DMS 273 treated with DMSO at 0.1 percent for 48 hours (cell line): ENCODE results near the gene UFC1.
A peak's percentile ranks its signal among the peaks of the same experiment; 100 is the strongest.

Source experiments
- DNase-seq: peaks from one replicate; lab custom pipeline; 2025; lab: John Stamatoyannopoulos, UW

Gene UFC1

DNA sequence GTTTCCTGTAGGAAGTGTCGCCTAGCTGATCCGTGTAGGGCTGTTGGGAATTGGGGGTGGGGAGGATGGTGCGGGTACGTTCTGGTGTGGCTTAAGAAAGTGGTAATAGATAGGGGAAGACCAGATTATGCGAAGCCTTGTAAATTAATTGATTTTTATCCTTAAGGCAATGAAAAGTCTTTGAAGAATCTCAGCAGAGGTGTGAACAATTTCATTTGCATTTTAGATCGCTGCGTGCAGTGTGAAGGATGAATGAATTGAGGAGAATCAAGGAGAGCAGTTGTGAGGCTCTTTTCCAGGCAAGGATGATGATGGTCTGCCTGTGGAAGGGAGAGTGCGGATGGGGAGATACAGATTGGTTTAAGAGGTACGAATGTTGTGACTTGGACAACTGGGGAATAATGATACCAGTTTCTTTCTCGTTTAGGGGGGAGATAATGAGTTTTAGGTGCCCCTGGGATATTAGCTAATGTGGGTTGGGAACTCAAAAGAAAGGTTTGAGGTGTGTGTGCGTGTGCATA, 20.5 kb upstream of the UFC1 start:
- DNase-seq, result no peak

DNA sequence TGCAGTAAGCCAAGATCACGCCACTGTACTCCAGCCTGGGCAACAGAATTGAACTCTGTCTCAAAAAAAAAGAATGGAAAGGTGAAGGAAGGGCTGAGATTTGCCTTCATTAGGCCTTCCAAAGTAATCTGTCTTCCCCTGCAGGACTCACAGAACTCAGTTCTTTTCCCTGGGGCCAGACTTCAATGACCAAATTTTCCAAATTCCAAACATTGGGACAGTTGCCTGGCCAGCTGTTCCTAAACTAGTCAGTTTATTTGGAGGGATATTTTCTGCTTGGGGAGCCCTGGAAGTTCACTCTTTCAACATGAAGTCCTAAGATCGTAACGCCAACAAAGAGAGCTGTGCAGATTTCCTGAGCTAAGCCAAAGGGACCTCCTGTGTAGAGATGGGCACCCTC, 15.9 kb upstream of the UFC1 start:
- DNase-seq, result no peak

DNA sequence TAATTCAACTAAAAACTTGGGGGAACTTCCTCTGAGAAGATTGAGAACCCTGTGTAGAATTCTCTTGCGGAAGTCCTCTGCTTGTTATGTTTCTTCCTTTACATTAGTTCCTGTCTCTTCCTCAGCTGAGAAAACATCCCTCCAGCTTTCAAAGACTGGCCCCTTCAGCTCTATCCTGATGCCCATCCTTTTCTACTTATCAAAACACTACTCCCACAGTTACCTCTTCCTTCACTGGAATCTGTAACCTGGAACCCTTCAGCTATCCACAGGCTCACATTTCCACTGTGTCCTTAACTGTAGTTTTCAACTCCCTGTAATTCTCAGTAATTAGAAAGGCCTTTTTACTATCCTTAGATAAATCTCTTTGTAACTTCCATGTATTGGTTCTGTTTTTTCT, 15.3 kb upstream of the UFC1 start:
- no peak for DNase-seq

- DNase-seq, result no peak
These were observed 14.0 kb upstream of the UFC1 start for GRCh38 chr1:161139766-161140165.

DNA sequence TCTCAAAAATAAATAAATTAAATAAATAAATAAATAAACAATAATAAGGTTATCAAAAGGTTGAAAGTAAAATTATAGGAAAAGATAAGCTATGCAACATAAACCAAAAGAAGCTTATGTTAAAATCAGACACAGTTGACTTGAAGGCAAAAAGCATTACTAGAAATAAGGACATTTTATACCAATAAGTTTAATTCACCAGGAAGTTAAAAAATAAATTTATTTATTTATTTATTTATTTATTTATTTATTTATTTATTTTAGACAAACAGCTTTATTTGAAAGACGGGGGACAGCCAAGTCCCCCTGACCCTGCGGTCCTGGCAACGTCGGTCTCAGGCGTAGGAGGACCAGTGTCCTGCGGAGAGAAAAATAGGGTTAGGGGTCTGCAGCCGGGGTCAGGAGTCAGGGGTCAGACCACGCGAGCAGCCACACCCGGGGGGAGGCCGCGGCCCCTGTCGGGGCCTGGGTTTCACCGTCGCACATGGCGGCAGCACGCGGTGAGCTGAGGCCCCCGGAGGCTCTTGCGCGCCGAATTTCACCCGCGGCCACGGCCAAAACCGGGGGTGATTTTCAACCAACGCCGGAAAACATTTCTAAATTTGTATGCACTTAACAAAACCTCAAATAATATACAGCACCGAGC, 12.9 kb upstream of the UFC1 start:
- no peak for DNase-seq

GRCh38 chr1:161145832-161146231, 7.9 kb upstream of the UFC1 start:
- no peak for DNase-seq

DNA sequence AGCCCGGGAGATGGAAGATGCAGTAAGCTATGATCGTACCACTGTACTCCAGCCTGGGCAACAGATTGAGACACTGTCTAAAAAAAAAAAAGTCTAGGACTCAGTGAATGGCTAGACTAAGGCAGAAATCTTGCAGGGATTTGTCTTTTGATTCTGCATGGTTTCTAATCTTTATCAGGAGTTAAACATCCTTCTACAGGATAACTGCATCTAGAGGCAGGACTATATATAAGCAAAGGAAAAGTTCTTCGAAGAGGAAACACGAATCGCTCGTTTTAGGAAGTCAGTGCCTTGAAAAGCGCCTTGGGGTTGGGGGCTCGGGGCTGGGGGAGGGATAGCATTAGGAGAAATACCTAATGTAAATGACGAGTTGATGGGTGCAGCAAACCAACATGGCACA, 602 bp upstream of the UFC1 start:
- DNase-seq, result no peak

DNA sequence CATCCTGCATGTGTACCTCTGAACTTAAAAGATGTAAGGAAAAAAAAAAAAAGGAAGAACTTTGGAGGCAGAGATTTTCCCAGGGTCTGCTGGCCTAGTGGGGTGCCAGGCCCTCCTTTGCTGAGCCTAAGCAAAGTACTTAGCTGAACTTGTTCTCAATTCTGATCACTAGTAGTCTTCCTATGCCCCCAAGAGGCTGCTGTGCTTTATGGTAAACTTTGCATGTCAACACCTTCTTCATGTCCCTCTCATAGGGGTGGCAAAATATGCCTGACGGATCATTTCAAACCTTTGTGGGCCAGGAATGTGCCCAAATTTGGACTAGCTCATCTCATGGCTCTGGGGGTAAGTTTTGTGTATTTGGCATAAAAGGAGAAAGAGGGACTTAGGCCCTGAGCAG, 4.1 kb downstream of the UFC1 start:
- no peak for DNase-seq

- no peak for DNase-seq
These were observed 4.7 kb downstream of the UFC1 start for GRCh38 chr1:161158316-161159010.

DNA sequence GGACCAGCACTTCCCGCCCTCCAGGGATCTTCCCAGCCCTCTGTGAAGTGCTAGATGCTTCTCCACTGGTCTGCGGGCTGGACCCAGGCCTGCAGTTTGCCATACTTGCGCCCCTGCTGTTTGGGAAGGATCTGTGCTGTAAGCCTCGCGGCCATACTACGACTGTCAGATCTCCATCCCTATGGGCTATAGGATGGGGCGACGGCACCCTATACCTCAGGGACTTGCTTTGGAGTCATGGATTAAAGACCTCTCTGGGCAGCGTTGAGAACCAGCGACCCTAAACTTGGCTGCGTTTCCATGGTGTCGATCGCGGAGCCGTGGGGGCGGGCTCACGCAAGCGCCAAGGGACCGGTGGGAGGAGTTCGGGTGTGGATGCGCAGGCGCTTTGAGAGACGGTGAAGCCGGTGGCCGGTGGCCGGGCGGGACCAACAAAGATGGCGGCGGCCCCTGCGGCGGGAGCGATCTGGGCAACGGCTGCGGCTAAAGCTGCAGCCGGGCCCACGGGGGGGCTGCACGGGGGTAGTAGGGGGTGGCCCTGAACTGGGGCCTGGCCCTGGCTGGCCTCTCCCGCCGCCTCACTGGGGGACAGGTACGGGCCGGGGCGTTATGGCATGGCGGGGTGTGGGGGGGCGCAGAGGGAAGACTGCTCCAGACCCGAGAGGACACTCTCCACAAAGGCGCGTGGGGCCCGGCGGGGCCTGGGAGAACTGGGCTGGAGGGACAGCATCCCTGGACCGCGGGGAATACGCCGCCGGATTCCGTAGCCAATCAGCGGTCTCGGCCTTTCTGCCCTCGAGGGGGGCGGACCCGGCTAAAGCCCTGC, 5.5 kb downstream of the UFC1 start, which contains the start of gene USP21:
Gene USP21, plus strand, starts transcription at position 414 of the 826 bp plus-strand sequence. CDS start 1,141 bp downstream, outside the sequence.
- DNase-seq, result peak; percentile 76

DNA sequence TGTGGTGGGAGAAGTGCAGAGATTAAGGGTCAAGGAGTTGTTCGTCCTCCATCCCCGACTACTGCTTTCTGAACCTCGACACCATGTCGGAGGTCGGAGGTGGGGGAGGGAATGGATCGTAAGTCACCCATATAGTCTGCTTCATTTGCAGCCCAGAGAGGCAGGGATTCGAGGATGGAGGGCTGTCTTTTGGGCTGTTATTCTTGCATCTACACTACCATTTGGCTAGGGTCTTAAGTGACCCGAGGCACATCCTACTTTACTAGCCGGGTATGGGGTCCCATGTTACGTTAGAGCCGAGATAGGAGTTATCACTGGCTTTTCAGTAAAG, 6.1 kb downstream of the UFC1 start:
- no peak for DNase-seq

DNA sequence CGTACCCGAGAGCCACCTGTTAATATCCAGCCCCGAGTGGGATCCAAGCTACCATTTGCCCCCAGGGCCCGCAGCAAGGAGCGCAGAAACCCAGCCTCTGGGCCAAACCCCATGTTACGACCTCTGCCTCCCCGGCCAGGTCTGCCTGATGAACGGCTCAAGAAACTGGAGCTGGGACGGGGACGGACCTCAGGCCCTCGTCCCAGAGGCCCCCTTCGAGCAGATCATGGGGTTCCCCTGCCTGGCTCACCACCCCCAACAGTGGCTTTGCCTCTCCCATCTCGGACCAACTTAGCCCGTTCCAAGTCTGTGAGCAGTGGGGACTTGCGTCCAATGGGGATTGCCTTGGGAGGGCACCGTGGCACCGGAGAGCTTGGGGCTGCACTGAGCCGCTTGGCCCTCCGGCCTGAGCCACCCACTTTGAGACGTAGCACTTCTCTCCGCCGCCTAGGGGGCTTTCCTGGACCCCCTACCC, 6.9 kb downstream of the UFC1 start:
- no peak for DNase-seq

DNA sequence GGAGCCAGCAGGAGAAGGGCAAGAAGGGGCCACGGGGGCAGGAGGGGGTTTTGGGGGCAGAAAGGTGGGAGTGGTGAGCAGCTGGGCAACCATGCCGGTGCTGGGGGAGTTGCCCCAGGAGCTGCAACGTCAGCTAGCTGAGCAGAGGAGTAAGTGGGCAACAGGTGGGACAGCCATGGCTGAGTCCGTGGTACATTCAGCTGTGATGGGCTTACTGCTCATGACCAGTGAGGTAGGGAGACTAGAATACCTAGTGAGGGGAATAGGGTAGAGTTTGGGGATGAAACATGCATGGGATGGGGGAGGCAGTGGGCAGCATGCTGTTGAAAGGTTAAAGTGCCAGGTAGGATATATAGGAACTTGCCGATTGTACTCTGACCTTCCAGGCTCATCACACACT, 7.9 kb downstream of the UFC1 start:
- no peak for DNase-seq

DNA sequence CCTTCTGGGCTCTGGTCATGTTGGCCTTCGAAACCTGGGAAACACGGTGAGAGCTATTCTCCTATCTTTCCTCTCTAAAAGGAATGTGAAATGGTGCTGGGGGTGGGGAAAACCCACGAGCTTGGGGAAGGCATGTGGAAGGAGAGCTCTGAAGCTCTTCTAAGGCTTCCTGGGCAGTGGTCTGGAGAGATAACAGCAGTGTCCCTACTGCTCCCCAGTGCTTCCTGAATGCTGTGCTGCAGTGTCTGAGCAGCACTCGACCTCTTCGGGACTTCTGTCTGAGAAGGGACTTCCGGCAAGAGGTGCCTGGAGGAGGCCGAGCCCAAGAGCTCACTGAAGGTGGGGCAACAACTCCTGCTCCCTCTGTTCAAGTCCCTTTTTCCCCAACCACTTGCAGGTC, 8.3 kb downstream of the UFC1 start:
- no peak for DNase-seq

- no peak for DNase-seq
These were observed 9.0 kb downstream of the UFC1 start for GRCh38 chr1:161162806-161163205.

GRCh38 chr1:161163793-161164192, 10.0 kb downstream of the UFC1 start:
- DNase-seq, result no peak

DNA sequence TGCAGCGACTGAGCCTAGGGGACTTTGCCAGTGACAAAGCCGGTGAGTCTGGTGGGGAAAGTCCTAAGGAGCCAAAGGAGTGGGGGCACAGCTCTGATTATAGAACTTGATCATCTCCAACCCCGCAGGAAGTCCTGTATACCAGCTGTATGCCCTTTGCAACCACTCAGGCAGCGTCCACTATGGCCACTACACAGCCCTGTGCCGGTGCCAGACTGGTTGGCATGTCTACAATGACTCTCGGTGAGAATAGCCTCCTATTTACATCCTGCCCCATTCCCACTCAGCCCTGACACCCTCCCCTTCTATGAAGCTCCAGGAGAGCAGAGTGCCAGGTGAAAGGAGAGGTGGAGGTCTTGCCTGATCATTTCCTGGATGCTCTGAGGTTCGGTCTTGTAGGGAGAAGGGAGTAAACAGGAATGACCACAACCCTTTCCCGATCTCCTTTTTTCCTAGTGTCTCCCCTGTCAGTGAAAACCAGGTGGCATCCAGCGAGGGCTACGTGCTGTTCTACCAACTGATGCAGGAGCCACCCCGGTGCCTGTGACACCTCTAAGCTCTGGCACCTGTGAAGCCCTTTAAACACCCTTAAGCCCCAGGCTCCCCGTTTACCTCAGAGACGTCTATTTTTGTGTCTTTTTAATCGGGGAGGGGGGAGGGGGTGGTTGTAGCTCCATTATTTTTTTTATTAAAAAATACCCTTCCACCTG, 11.3 kb downstream of the UFC1 start:
- DNase-seq, result no peak

DNA sequence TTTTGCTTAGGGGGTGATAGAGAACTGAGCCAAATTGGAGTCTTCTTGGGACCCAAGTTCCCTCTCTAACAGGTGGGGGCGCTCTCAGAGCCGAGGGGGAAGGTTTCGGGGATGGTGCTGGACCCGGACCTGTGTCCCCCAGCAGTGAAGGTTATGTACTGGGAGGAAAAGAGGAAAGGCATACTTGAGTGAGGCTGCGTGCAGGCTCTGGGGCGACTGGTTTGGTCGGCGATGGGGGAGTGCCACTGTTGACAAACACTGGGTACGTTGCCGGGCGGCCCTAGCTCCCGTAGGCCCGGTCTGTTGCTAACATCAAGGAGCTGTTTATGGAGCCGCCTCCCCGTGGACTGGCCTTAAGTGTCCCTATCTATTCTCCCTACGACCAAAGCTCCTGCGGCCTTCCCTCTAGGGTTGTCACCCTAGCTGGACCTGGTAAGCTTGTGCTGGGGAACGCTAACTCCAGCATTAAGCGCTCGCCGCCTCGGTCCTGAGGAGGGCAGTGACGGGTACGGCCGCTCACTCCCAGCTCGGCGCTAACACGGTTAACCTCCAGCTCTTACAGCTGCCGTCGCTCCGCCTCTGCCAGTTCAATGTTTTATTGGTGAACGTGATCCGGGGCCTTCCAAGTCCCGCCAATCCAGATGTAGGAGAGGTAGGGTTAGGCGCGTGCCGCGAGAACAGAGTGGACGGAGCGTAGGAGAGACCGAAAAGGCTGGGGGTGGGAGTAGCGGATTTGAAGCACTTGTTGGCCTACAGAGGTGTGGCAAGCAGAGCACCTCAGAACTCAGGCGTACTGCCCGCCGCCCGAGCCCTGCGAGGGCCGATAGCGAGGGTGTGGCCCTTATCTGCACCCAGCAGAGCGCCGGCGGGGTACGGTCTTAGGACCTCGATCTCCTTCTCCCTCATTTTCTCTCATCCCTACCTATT, 12.2 kb downstream of the UFC1 start, which contains the start of gene PPOX:
Gene PPOX, plus strand, starts transcription at position 685 of the 927 bp plus-strand sequence. CDS start 422 bp downstream, outside the sequence.
- DNase-seq, result peak; percentile 97

DNA sequence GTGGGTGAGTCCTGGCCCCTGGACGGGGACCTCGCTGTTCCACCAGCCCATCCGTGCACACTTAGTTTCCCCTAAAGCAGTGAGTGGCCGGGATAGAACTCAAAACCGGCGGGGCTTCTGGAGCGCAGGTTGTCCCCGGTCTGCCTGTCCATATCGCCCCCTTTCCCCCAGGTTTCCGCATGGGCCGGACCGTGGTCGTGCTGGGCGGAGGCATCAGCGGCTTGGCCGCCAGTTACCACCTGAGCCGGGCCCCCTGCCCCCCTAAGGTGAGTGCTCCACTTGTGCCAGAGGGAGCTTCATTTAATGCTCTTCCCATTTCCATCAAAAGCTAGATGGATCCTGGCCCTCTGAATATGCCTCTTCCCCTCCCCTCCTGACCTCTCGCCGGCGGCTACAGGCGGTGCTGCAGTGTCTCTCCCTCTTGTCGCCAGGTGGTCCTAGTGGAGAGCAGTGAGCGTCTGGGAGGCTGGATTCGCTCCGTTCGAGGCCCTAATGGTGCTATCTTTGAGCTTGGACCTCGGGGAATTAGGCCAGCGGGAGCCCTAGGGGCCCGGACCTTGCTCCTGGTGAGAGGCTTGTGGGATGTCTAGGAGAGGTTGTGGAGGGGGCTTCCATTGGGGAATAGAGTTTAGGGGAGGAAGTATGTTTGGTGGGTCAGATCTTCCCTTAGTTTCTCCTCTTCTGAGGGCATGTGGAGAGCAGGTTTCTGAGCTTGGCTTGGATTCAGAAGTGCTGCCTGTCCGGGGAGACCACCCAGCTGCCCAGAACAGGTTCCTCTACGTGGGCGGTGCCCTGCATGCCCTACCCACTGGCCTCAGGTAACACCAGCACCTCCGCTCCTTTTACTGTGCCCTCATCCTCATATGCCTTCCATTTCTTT, 13.1 kb downstream of the UFC1 start:
- no peak for DNase-seq

DNA sequence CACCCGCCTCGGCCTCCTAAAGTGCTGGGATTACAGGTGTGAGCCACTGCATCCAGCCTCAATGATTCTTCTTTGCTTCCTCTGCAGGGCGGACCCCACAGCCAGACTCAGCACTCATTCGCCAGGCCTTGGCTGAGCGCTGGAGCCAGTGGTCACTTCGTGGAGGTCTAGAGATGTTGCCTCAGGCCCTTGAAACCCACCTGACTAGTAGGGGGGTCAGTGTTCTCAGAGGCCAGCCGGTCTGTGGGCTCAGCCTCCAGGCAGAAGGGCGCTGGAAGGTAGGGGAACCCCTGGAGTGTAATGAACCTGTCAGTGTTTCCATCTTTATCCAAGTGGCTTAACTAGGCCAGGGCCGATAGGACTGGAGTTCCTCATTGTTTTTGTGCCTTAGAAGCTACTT, 15.1 kb downstream of the UFC1 start:
- DNase-seq, result no peak
